GM12875 (cell line): ENCODE results near the gene CBX4.

Experiments used
- H3K4me3 ChIP-seq: one replicate; pipeline ENCODE4 v1.5.1; 2011; ENCODE audit warnings: low read depth, low read length, control low read depth
- TF ChIP-seq, protein P1 (sequence below): IDR thresholded peaks from 2 replicates; pipeline ENCODE4 v1.5.1; 2011; ENCODE audit warnings: low read depth, mild to moderate bottlenecking, control low read depth, inconsistent platforms, low read length, moderate library complexity, borderline replicate concordance; ENCODE audit not compliant: insufficient read depth

The CBX4 gene

GRCh38 chr17:79824893-79825579 is 14.2 kb downstream of the CBX4 start:
- TF ChIP-seq, protein P1, sequence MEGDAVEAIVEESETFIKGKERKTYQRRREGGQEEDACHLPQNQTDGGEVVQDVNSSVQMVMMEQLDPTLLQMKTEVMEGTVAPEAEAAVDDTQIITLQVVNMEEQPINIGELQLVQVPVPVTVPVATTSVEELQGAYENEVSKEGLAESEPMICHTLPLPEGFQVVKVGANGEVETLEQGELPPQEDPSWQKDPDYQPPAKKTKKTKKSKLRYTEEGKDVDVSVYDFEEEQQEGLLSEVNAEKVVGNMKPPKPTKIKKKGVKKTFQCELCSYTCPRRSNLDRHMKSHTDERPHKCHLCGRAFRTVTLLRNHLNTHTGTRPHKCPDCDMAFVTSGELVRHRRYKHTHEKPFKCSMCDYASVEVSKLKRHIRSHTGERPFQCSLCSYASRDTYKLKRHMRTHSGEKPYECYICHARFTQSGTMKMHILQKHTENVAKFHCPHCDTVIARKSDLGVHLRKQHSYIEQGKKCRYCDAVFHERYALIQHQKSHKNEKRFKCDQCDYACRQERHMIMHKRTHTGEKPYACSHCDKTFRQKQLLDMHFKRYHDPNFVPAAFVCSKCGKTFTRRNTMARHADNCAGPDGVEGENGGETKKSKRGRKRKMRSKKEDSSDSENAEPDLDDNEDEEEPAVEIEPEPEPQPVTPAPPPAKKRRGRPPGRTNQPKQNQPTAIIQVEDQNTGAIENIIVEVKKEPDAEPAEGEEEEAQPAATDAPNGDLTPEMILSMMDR, result no peak
- no peak overlapping the region for H3K4me3 ChIP-seq

GRCh38 chr17:79824234-79824633 is 15.0 kb downstream of the CBX4 start:
- H3K4me3 ChIP-seq, result no peak overlapping the region

DNA sequence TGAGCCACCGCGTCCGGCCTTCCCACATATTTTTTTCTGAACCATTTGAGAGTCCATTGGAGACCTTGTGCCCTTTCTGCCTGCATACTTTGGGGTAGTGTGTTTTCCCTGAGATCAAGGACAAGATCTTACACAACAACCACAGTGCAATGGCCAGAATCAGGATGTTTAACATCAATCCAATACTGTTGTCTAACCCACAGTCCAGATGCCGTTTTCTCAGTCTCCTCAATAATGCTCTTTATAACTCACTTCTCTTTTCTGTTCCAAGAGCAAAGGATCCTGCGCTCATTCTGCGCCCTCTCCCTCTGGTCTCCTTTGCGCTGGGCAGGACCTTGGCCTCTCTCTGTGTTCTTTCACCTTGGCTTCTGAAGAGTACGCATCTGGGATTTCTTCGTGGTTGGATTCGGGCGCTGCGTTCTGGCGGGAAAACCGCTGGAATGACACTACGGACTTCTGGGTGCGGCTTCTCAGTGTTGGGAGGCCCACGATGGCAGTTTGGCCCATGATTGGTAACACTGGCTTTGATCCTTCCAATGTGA is 16.6 kb downstream of the CBX4 start:
- no peak overlapping the region for H3K4me3 ChIP-seq
- TF ChIP-seq, protein P1, result no peak

More at GRCh38 chr17:79824234-79824633, 15.0 kb downstream of the CBX4 start:
- TF ChIP-seq, protein P1, result no peak

DNA sequence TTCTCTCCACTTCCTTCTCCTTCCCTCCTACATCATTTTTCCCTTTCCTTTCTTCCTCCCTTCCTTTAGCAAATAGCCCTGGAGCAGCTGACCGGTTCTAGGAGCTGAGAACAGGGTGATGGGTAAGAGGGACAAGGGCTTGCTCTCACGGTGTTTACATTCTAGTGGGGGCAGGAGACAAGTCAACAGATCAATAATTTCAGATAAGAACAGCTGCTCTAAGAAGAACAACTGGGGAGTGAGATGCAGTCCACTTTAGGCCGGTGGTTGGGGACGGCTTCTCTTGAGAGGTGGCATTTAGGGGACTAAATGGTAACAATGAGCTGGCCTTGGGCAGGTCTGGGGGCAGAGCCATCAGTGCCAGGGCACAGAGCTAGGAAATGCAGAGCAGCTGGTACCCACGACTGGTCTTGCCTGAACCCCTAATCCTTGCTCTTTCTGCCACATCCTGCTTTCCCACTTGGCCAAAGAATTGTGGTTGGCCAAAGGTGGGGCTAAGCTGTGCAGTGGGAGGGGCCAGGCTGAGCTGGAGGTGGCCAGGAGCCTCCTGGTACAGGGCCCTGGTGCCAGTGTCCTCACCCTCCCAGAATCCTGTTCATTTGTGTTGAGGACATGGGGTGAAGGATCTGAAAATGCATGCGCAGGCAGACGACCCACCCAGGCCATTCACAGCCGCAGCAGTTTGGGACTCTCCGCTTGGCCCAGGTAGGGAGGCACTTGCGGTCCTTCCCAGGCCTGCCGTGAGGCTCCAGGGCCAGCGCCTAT is 17.7 kb downstream of the CBX4 start:
- TF ChIP-seq, protein P1, result no peak
- no peak overlapping the region for H3K4me3 ChIP-seq

- no peak overlapping the region for H3K4me3 ChIP-seq
- TF ChIP-seq, protein P1, result no peak
Observed at GRCh38 chr17:79820959-79821330, 18.3 kb downstream of the CBX4 start.

DNA sequence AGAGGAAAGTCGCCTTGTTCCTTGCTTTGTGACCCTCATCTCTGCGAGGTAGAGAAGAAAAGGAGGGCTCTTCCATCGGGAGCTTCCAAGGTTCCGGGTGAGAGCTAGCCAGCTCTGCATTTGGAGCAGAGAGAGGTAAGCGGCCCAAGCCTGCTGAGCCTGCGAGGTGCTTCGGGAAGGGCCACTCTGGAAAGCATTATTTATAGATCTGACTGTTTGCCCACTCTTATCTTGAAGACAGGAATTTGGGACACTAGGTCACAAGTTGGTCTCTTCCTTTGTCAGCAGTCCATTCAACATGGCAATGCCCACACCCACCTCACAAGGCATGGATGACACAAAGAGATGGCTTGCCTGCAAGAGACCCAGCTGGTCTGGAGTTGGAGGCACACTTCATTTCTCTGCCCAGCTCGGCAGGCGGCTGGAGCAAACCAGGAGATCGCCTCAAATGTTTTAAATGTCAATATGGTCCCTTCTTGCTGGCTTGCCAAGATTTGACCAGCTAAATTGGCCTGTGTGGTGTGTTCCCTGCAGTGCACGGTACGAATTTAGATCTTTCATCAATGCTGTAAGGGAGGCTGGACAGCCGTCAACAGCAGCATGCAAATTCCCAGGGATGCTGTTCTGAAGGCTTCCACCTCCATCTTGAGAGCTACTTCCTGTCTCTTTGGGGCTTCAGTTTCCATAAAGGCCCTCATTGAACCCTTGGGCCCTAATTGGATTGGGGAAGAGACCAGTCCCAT is 19.5 kb downstream of the CBX4 start:
- H3K4me3 ChIP-seq, result no peak overlapping the region
- TF ChIP-seq, protein P1, result no peak
